HFFc6 (cell line): ENCODE data around the gene EPG5. TPM values are rescaled to one million over a fixed set of nuclear protein-coding genes. Genes with fewer than 3 reads are reported as not detected.

Experiments used
- DNase-seq: peaks from one replicate; pipeline ENCODE4 v3.0.0-alpha.2; 2018
- H3K27ac Mint-ChIP-seq: 2 replicates; pipeline ENCODE4 v1.8.0; 2020; ENCODE audit warnings: mild to moderate bottlenecking, mixed read lengths
- H3K27me3 Mint-ChIP-seq: 2 replicates; pipeline ENCODE4 v1.8.0; 2021; ENCODE audit warnings: mild to moderate bottlenecking, moderate library complexity, mixed read lengths; ENCODE audit not compliant: insufficient read depth
- H3K36me3 Mint-ChIP-seq: 2 replicates; pipeline ENCODE4 v1.8.0; 2021; ENCODE audit warnings: low read depth, mixed read lengths
- H3K4me1 Mint-ChIP-seq: 2 replicates; pipeline ENCODE4 v1.8.0; 2020; ENCODE audit warnings: low read depth, mixed read lengths
- H3K4me3 Mint-ChIP-seq: 2 replicates; pipeline ENCODE4 v1.8.0; 2020; ENCODE audit warnings: mild to moderate bottlenecking, moderate library complexity, mixed read lengths
- H3K9me3 Mint-ChIP-seq: 2 replicates; pipeline ENCODE4 v1.8.0; 2020; ENCODE audit warnings: mild to moderate bottlenecking, mixed read lengths
- CTCF ChIP-seq: fragments of 200-600 bp; sonication (generic); IDR thresholded peaks from 2 replicates; pipeline ENCODE4 v1.5.0; 2021; ENCODE audit warnings: antibody characterized with exemption, mild to moderate bottlenecking
- total RNA-seq, 6 experiments: library from RNA; stranded (reverse); fragmentation: NEBNext Ultra II Directional; extraction: Animal tissue kit (Norgen Biotek cat#: 25700); gene quantifications; 2 replicates in 1 of 6; 3 replicates in 5 of 6; pipeline ENCODE4 v1.2.3, GENCODE V29; 2021

The EPG5 gene
- total RNA-seq, 6 experiments from 2014 or later = 36.8 to 63.6 (median 44.5) TPM

- no peak for TF ChIP-seq CTCF
- H3K36me3 Mint-ChIP-seq = peaks cover 51% of the 10 kb centered on the region
- peaks cover 16% of the 10 kb centered on the region for H3K4me1 Mint-ChIP-seq
- DNase-seq = no peak
- H3K27me3 Mint-ChIP-seq = peaks cover 2% of the 10 kb centered on the region; the same call in 1 of the 2 replicates
- H3K4me3 Mint-ChIP-seq = no peak overlapping the region
- no peaks in the 10 kb centered on the region for H3K9me3 Mint-ChIP-seq
- no peak overlapping the region for H3K27ac Mint-ChIP-seq
Measured at GRCh38 chr18:45916302-45916701, 50.8 kb downstream of the EPG5 start.

GRCh38 chr18:45913276-45913675 is 53.9 kb downstream of the EPG5 start:
- no peak overlapping the region for H3K27ac Mint-ChIP-seq
- no peak for TF ChIP-seq CTCF
- H3K4me1 Mint-ChIP-seq = no peaks in the 10 kb centered on the region
- H3K36me3 Mint-ChIP-seq = peaks cover 38% of the 10 kb centered on the region
- H3K27me3 Mint-ChIP-seq = no peaks in the 10 kb centered on the region
- no peak overlapping the region for H3K4me3 Mint-ChIP-seq
- H3K9me3 Mint-ChIP-seq = no peaks in the 10 kb centered on the region
- DNase-seq = no peak

GRCh38 chr18:45910405-45911023 is 56.6 kb downstream of the EPG5 start:
- 0 out of 2 replicates have a peak overlapping the region, but pooled peaks have one; percentile 0 for H3K27ac Mint-ChIP-seq
- no peak overlapping the region for H3K4me3 Mint-ChIP-seq
- H3K36me3 Mint-ChIP-seq = peaks cover 38% of the 10 kb centered on the region
- DNase-seq = peak; percentile 22
- no peaks in the 10 kb centered on the region for H3K27me3 Mint-ChIP-seq
- H3K9me3 Mint-ChIP-seq = no peaks in the 10 kb centered on the region
- TF ChIP-seq CTCF = peak; percentile 80
- H3K4me1 Mint-ChIP-seq = no peaks in the 10 kb centered on the region

- Mint-ChIP-seq H3K27ac (no peak overlapping the region), H3K4me3 (no peak overlapping the region), H3K9me3 (no peaks in the 10 kb centered on the region), H3K4me1 (no peaks in the 10 kb centered on the region), H3K36me3 (peaks cover 48% of the 10 kb centered on the region), H3K27me3 (no peaks in the 10 kb centered on the region; the same call in 1 of the 2 replicates)
- DNase-seq = no peak
- no peak for TF ChIP-seq CTCF
Measured at GRCh38 chr18:45901654-45902210, 65.4 kb downstream of the EPG5 start.

- no peak for TF ChIP-seq CTCF
- no peak overlapping the region for H3K4me3 Mint-ChIP-seq
- no peak for DNase-seq
- H3K9me3 Mint-ChIP-seq = no peaks in the 10 kb centered on the region
- no peaks in the 10 kb centered on the region for H3K4me1 Mint-ChIP-seq
- no peak overlapping the region for H3K27ac Mint-ChIP-seq
- peaks cover 49% of the 10 kb centered on the region for H3K36me3 Mint-ChIP-seq
- no peaks in the 10 kb centered on the region; the same call in 1 of the 2 replicates for H3K27me3 Mint-ChIP-seq
Measured at GRCh38 chr18:45900623-45901022, 66.5 kb downstream of the EPG5 start.
